A549 (cell line): ENCODE results near the gene MACF1.

Experiments
- EP300 ChIP-seq, 2 experiments: fragments of >200 bp; sonication (Bioruptor Twin); formaldehyde crosslinking; IDR thresholded peaks; 2 replicates in 1 of 2; 3 replicates in 1 of 2; pipeline ENCODE4 v1.6.1; 2016 to 2017
- JUNB ChIP-seq: fragments of >200 bp; sonication (Bioruptor Twin); formaldehyde crosslinking; IDR thresholded peaks from 2 replicates; pipeline ENCODE4 v1.6.1; 2016

DNA sequence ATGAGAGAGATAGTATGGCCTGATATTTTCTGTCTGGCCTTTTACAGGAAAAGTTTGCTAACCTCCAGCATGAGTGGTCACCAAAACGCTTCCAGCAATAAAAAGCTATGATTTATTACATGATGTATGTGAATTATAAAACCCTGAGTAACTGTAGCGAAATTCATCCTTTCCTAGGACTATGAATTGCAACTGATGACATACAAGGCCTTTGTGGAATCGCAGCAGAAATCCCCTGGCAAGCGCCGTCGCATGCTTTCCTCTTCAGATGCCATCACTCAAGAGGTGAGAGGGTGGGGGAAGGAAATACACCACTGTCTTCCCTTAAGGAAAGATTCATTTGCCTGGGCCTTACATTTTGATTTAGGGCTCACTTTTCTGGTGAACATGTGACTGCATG, 117.9 kb downstream of the MACF1 start:
- TF ChIP-seq JUNB (no peak), EP300 (IDR thresholded peaks at IDR 0.05) (no peak)
